Activated naive CD8-positive, alpha-beta T cell treated with anti-CD3 and anti-CD28 coated beads for 36 hours (primary cell): ENCODE results near the gene PRODH. TPM values are rescaled to one million over a fixed set of nuclear protein-coding genes. Genes with fewer than 3 reads are reported as not detected.
"Not testable (repeated sequence)": the region's sequence is repeated elsewhere in the genome, so short reads cannot be mapped to it uniquely, and the experiment has no call there.

Experiments used
- DNase-seq: peaks from one replicate; pipeline ENCODE4 v3.0.0; 2021
- H3K27ac Mint-ChIP-seq: one replicate; pipeline ENCODE4 v1.8.0; 2022; ENCODE audit warnings: mild to moderate bottlenecking, moderate library complexity, mixed read lengths
- H3K27me3 Mint-ChIP-seq: one replicate; pipeline ENCODE4 v1.8.0; 2022; ENCODE audit warnings: mild to moderate bottlenecking, mixed read lengths
- H3K36me3 Mint-ChIP-seq: one replicate; pipeline ENCODE4 v1.8.0; 2021; ENCODE audit warnings: mild to moderate bottlenecking, mixed read lengths
- H3K4me1 Mint-ChIP-seq: one replicate; pipeline ENCODE4 v1.8.0; 2021; ENCODE audit warnings: mixed read lengths
- H3K4me3 Mint-ChIP-seq: one replicate; pipeline ENCODE4 v1.8.0; 2022; ENCODE audit warnings: mild to moderate bottlenecking, moderate library complexity, mixed read lengths
- H3K9me3 Mint-ChIP-seq: one replicate; pipeline ENCODE4 v1.8.0; 2022; ENCODE audit warnings: mixed read lengths
- total RNA-seq, 2 experiments: library from RNA; stranded (reverse); gene quantifications; one replicate each; pipeline ENCODE4 v1.2.3, GENCODE V29; 2021

The PRODH gene, protein sequence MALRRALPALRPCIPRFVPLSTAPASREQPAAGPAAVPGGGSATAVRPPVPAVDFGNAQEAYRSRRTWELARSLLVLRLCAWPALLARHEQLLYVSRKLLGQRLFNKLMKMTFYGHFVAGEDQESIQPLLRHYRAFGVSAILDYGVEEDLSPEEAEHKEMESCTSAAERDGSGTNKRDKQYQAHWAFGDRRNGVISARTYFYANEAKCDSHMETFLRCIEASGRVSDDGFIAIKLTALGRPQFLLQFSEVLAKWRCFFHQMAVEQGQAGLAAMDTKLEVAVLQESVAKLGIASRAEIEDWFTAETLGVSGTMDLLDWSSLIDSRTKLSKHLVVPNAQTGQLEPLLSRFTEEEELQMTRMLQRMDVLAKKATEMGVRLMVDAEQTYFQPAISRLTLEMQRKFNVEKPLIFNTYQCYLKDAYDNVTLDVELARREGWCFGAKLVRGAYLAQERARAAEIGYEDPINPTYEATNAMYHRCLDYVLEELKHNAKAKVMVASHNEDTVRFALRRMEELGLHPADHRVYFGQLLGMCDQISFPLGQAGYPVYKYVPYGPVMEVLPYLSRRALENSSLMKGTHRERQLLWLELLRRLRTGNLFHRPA
- not detected for total RNA-seq

DNA sequence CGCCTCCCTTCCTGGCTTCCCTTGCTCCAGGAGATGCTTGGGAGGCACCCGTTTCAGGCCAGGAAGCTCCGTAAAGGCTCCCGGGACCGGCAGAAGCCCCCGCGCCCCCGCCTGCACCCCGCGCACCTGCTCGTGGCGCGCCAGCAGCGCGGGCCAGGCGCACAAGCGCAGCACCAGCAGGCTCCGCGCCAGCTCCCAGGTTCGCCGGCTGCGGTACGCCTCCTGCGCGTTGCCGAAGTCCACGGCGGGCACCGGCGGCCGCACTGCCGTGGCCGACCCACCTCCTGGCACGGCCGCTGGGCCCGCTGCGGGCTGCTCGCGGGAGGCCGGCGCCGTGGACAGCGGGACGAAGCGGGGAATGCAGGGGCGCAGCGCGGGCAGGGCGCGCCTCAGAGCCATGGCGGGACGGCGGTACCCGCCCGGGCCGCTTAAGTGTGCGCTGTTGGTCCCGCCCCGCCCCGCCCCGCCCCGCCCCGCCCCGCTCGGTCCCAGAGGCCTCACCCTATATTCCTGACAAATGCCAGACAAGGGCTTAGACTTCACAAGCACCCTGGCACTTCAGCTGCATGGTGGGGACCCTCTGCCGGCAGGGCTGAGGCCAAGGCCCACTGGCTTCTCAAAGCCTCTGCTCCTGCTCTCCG, at the start of gene PRODH:
Gene PRODH (minus strand): TSS at position 405 of the 641 bp plus-strand sequence. CDS start 6 bp downstream, at position 399.
- Mint-ChIP-seq H3K27ac (no peak within 1 kb of the TSS), H3K36me3 (no peaks in the 10 kb centered on the region), H3K4me3 (no peak within 1 kb of the TSS), H3K27me3 (no peaks in the 10 kb centered on the region), H3K4me1 (no peaks in the 10 kb centered on the region), H3K9me3 (no peaks in the 10 kb centered on the region)
- no peak for DNase-seq

DNA sequence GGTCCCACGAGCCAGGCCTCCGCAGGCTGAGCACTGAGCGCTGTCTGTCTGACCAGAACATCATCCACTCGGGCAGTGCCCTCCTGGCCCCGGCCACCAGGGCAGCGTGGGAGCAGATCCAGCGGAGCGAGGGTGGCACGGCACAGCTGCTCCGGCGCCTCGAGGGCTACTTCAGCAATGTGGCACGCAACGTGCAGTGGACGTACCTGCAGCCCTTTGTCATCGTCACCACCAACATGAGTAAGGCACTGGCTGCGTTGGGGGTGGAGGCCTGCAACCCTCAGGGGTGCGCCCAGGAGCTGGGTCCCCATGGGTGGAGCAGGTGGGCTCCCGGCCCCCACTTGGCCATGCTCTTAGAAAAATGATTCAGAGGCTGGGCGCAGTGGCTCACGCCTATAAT, 49.7 kb upstream of the PRODH start:
- Mint-ChIP-seq H3K27me3 (no peaks in the 10 kb centered on the region), H3K9me3 (peaks cover under 1% of the 10 kb centered on the region), H3K36me3 (no peaks in the 10 kb centered on the region), H3K4me3 (no peak overlapping the region), H3K4me1 (no peaks in the 10 kb centered on the region), H3K27ac (no peak overlapping the region)
- DNase-seq, result no peak

DNA sequence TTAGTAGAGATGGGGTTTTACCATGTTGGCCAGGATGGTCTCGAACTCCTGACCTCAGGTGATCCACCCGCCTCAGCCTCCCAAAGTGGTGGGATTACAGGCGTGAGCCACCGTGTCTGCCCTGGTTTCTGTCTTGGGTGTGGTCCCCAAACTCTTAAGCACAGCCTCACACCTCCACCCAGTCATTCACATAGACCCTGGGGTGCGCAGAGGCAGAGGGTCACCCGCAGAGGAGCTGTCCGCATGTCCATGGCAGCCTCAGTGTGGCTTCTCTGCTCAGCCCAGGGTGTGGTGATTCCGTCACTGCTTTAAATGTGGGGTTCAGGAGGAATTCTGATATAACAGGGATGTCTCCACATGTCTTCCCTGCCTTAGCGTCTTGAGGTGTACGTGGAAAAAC, 48.5 kb upstream of the PRODH start:
- H3K9me3 Mint-ChIP-seq, result peaks cover 4% of the 10 kb centered on the region
- no peaks in the 10 kb centered on the region for H3K4me1 Mint-ChIP-seq
- no peak overlapping the region for H3K4me3 Mint-ChIP-seq
- H3K36me3 Mint-ChIP-seq, result no peaks in the 10 kb centered on the region
- H3K27me3 Mint-ChIP-seq, result no peaks in the 10 kb centered on the region
- H3K27ac Mint-ChIP-seq, result no peak overlapping the region
- no peak for DNase-seq

DNA sequence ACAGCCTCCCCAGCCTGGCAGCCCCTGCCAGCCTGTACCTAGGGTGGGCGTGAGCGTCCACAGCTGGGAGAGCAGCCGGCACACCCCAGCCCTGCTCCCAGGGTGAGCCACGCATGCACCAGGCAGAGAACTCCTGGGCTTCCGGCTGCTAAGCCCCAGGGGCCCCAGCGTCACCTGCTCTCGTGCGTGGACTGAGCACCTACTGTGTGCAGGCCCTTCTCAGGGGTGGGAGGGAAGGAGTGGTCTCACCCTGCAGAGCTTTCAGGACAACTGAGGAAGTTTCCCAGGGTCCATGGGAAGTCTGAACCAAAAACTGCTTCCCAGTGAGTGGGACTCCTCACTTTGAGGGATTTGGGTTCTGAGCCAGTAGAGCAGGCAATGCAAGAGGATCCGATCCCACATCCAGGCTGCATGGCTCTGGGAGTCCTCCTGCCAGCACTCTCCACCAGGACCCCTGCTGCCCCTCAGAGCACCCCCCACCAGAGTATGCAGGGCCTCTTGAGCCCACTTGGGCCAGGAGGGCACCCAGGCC, 47.1 kb upstream of the PRODH start:
- Mint-ChIP-seq H3K27ac (no peak overlapping the region), H3K9me3 (peaks cover 4% of the 10 kb centered on the region), H3K27me3 (no peaks in the 10 kb centered on the region), H3K4me1 (no peaks in the 10 kb centered on the region), H3K36me3 (no peaks in the 10 kb centered on the region), H3K4me3 (no peak overlapping the region)
- no peak for DNase-seq

DNA sequence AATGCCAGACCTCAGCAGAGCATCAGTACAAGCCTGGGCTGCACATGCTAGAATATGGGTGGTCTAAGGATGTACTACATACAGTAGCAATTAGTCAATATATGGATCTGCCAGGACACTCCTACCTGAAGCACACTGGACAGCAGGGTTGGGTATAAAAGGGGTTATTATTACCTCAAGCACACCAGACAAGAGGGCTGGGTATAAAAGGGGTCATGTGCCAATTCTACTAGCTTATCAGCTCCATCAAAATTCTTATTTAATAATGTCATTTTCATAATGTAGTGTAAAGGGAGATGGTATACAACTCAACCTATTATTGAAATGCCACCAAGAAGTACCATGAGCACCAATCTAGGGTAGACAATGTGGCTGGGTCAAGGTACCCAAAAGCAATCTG, 44.7 kb upstream of the PRODH start:
- H3K4me1 Mint-ChIP-seq, result no peaks in the 10 kb centered on the region

DNA sequence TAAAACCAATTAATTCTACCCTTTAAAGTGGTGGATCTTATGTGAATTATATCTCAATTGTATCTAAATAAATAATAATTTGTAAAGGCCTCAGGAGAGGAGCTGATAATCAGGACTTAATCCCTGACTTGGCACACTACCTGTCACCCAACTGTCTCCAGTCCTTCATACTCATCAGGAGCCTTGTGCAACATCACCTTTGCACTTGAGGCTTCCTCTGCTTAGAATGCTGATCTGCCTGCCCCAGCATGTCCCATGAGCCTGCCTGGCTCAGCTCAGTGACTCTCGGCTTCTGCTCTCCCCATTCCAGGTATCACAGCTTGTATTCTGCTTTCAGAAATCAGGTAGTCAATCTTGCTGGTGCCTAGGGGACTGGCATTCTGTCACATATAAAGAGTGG, 43.9 kb upstream of the PRODH start:
- H3K4me1 Mint-ChIP-seq, result peaks cover 2% of the 10 kb centered on the region
- H3K36me3 Mint-ChIP-seq, result no peaks in the 10 kb centered on the region
- DNase-seq, result no peak
- H3K4me3 Mint-ChIP-seq, result no peak overlapping the region
- H3K9me3 Mint-ChIP-seq, result peaks cover 4% of the 10 kb centered on the region
- no peaks in the 10 kb centered on the region for H3K27me3 Mint-ChIP-seq
- no peak overlapping the region for H3K27ac Mint-ChIP-seq

More for the DNA sequence above, 44.7 kb upstream of the PRODH start:
- peaks cover 4% of the 10 kb centered on the region for H3K9me3 Mint-ChIP-seq
- H3K27me3 Mint-ChIP-seq, result no peaks in the 10 kb centered on the region
- no peaks in the 10 kb centered on the region for H3K36me3 Mint-ChIP-seq
- no peak overlapping the region for H3K4me3 Mint-ChIP-seq
- DNase-seq, result no peak
- H3K27ac Mint-ChIP-seq, result no peak overlapping the region

DNA sequence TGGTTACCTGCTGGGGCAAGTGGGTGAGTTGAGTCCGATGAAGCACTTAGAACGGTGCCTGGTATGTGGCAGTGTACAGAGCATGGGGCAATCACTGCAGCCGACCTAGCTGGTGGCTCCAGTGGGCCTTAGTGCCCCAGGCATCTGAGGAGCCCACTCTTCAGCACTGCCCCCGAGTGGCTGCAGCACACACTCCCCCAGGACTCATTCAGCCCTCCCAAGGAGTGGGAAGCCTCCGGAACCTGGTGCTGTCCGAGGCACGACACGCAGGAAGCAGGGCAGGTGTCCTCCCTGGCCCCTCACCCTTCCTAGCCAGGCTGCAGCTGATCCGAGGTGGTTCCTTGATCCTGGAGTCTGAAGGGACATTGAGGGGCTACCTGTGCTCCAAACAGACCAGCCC, 42.4 kb upstream of the PRODH start:
- Mint-ChIP-seq H3K4me1 (peaks cover 2% of the 10 kb centered on the region), H3K9me3 (peaks cover 4% of the 10 kb centered on the region), H3K27me3 (no peaks in the 10 kb centered on the region), H3K4me3 (no peak overlapping the region), H3K27ac (no peak overlapping the region), H3K36me3 (no peaks in the 10 kb centered on the region)
- no peak for DNase-seq

DNA sequence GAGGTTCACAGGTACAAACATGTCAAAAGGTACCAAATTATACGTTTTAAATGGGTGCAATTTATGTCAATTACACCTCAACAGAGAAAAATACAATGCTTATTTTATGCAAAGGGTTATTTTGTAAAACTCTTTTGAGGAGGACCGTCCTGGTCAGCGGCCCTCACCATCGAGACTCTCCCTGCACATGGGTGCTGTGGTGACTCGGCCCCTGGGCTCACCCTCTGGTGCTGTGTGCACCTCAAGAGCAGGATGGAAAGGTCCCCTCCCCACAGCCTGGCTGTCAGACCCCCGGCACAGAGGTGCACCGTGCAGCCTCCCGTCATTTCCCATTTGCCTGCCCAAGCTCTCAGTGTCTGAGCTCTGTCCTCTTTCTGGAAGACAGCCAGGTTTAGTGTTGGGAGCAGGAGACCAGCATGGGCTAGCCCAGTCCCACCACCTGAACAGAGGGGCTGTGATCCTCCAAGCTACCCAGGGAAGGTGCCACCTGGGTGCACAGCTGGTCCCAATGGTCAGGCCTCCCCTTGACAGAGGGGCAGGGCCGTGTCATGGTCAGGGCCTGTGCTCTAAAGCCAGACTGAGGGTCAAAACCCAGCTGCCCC, 41.8 kb upstream of the PRODH start:
- no peaks in the 10 kb centered on the region for H3K27me3 Mint-ChIP-seq
- H3K27ac Mint-ChIP-seq, result no peak overlapping the region
- H3K36me3 Mint-ChIP-seq, result no peaks in the 10 kb centered on the region
- no peak for DNase-seq
- H3K4me3 Mint-ChIP-seq, result no peak overlapping the region
- H3K9me3 Mint-ChIP-seq, result peaks cover 4% of the 10 kb centered on the region
- peaks cover 2% of the 10 kb centered on the region for H3K4me1 Mint-ChIP-seq

DNA sequence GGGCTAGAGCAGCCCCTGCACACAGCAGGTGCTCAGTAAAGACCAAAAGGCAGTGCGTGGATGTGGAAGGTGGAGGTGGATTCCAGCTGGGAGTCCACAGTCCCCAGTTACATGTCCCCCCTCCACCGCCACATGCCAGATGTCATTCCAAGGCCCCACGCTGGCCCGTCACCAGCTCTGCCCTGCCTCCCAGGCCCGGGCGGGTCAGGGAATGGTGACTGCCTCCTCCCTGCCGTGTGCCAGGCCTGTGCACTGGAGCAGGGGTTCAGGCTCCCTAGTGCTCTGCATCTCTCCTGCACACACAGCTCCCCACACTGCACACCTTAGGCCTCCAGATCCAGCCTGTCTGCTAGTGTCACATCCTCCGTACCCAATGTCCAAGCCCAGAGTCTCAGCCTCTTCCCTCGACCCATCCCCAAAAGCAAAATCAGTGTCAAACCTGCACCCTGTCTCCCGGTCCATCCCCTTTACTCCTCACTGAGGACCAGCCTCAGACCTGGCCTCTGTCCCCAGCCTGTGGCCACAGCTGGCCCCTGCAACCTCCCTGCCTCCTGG, 40.2 kb upstream of the PRODH start:
- Mint-ChIP-seq H3K36me3 (no peaks in the 10 kb centered on the region), H3K4me3 (no peak overlapping the region), H3K4me1 (peaks cover 2% of the 10 kb centered on the region), H3K27me3 (peaks cover 8% of the 10 kb centered on the region), H3K27ac (no peak overlapping the region), H3K9me3 (peaks cover 4% of the 10 kb centered on the region)
- no peak for DNase-seq

DNA sequence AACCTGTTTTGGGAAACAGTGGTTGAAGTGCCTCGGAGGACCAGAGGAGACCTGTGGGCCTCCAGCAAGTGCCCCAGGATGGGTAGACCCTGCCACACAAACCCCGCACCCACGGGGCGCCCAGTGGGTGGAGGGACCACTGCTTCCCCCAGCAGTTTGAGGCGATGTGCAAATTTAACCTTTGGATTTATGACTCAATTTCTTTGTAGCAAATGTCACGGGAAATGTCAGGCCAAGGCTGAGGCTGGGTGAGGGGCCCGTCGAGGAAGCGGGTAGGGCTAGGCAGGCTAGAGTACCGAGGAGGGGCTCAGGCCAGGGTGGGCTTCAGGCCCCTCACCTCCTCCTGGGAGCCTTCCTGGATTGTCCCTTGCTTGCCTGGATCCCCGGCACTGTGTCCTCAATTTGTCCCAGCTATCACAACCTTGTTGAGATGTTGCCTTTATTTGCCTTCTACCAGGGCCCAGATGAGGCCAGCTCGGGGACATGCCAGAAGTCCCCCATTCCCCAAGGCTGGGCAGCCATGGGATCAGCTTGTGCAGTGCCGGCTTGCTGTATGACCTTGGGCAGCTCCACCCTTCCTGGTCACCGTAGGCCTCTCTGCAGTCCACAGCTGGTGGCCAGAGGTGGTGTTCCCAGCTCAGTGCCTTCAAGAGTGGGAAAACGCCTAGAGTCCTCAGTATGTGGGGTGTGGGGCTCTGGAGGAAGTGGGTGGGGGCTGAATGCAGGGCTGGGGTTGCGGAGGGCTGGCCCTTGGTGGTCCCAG, 39.5 kb upstream of the PRODH start:
- Mint-ChIP-seq H3K27me3 (peaks cover 8% of the 10 kb centered on the region), H3K9me3 (peaks cover 1% of the 10 kb centered on the region), H3K27ac (no peak overlapping the region), H3K4me3 (no peak overlapping the region), H3K36me3 (no peaks in the 10 kb centered on the region), H3K4me1 (peaks cover 2% of the 10 kb centered on the region)
- no peak for DNase-seq

DNA sequence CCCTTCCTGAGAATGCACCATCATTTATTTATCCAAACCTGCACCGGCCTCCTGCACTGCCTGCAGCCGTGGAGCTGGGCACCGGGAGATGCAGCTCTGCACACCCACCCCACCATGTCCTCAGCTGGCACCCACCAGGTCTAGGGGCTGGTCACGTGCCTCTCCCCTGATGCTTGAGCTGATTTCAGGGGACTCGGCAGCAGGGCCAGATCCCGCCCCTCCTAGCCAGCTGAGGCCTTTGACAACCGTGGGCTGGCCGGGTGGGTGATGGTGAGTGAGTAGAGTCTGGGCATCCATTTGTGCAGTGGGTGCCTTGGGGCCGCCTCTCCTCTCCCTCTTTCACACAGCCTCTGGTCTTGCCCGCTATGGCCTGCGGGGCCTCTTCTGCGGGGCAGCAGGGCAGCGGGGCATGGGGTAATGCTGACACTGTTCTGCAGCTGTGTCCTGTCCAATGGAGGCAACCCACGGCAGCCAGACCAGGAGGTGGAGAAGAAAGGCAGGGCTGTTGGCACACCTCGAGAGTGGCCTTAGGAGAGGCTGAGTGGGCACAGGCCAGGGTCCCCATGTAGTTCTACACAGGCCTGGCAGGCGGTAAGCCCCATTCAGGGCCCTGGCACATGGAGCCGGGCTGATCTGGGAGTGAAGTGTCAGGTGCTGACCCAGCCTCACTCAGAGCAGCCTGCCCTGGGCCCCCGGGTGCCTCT, 38.5 kb upstream of the PRODH start:
- Mint-ChIP-seq H3K9me3 (no peaks in the 10 kb centered on the region), H3K4me3 (no peak overlapping the region), H3K4me1 (peaks cover 3% of the 10 kb centered on the region), H3K27ac (no peak overlapping the region), H3K27me3 (peaks cover 11% of the 10 kb centered on the region), H3K36me3 (no peaks in the 10 kb centered on the region)
- no peak for DNase-seq

DNA sequence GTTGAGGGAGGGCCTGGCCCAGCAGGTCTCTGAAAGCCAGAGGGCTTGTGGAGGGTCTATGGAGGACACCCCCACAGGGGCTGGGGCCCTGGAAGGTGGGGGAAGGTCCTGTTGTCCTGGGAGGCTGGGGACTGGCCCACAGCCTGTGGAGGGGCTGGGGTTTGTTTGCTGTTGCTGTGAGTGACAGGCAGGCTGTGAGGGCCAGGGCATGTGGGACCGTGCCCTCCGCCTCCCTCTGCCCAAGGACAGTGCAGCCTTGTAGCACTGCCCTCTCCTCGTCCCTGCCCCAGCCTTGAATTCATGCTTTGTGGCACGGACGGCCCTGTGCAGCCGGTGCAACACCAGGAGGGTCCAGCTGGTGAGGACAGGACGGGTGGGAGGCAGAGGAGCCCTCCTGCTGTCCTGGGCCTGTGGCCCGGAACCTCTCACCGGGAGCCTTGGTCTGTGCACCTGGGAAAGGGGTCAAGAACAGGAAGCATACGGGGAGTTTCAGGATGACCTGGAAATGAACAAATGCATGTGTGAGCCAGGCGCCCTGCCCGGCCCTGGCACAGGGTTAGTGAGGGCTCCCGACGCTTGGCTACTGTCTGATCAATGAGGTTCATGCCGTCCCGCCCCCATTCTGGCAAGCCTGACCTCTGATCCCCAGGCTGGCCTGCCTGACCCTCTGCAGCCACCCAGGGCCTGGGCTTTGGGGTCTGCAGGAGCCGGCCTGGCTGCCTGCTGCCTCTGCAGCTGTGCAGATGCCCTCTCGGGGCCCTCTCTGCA, 37.4 kb upstream of the PRODH start:
- DNase-seq, result no peak
- Mint-ChIP-seq H3K4me3 (no peak overlapping the region), H3K4me1 (peaks cover 5% of the 10 kb centered on the region), H3K27ac (no peak overlapping the region), H3K36me3 (no peaks in the 10 kb centered on the region), H3K9me3 (no peaks in the 10 kb centered on the region), H3K27me3 (peaks cover 20% of the 10 kb centered on the region)

DNA sequence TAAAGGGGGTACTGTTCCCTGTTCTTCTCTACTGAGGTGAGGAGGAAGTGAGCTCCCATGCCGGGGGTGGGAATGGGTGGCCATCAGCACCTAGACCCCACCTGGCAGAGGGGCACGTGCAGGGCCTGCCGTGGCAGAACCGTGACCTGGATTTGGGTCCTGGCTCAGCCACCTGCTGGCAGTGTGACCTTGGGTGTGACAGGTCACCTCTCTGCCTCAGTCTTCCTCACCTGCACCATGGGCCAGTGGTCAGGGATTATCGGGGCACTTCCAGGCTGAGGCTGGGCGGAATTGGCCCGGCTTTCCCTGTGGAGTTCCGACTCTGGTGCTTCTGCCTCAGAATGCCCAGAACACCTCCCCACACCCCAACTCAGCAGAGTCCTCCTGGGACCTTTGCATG, 36.5 kb upstream of the PRODH start:
- H3K4me1 Mint-ChIP-seq, H3K9me3 Mint-ChIP-seq, H3K36me3 Mint-ChIP-seq, H3K4me3 Mint-ChIP-seq, H3K27ac Mint-ChIP-seq, DNase-seq: not testable (repeated sequence)
- peaks cover 22% of the 10 kb centered on the region for H3K27me3 Mint-ChIP-seq
